NCI-H82 treated with DMSO at 0.1 percent for 48 hours (cell line): ENCODE results near the gene HOXA2.

Experiments
- DNase-seq: peaks from one replicate; lab custom pipeline; 2025; ENCODE audit not compliant: unreplicated experiment; lab: John Stamatoyannopoulos, UW

Gene HOXA2

DNA sequence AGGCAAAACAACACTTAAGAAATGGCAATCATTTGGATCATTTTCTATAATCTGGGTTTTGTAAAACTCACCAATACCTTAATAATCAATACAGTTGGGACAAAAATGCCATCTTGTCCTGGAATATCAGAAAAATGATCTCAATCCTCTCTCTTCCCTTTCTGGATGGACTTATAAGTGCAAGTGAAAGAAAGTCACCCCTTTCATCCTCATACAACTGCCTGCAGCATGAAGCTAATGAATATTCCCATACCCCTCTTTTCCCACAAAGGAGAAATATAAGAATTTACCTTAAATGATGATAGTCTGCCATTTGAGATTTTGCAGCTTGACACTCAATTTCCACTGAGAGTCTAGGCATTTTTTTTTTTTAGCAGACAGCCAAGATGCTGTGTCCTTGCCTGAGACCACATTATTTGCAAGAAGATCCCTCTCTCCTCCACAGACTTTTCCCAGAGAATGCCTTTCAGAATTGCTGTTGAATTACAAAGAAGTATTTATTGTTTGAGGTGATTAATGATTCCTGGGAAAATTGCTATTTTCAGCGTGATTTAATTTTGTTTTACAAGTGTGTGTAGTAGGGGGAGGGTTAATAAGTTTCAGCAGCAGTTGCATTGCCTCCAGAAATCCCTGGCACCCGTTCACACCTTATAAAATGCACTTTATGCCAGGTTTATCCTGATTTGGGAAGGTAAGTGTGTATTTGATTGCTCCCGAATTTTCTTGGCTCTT is 24.3 kb upstream of the HOXA2 start:
- DNase-seq: no peak

DNA sequence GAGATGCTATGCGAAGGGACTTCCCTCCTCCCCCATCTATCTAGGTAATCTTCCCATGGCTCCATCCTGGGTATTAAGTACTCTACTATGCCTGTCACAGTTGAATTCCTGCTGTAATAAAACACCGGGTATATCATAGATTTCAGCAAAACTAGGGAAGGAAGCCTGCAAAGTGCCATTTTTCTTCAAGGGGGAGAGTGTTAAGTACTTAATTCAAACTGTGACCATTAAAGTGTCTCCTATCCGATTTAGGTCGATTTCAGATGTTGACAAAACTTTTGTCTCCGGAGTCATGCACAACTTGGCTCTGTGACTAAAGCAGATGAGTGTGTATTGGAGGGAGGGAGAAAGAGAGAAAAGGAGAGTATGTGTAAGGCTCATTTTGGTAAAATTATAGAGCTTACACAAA is 23.5 kb upstream of the HOXA2 start:
- DNase-seq: no peak

DNA sequence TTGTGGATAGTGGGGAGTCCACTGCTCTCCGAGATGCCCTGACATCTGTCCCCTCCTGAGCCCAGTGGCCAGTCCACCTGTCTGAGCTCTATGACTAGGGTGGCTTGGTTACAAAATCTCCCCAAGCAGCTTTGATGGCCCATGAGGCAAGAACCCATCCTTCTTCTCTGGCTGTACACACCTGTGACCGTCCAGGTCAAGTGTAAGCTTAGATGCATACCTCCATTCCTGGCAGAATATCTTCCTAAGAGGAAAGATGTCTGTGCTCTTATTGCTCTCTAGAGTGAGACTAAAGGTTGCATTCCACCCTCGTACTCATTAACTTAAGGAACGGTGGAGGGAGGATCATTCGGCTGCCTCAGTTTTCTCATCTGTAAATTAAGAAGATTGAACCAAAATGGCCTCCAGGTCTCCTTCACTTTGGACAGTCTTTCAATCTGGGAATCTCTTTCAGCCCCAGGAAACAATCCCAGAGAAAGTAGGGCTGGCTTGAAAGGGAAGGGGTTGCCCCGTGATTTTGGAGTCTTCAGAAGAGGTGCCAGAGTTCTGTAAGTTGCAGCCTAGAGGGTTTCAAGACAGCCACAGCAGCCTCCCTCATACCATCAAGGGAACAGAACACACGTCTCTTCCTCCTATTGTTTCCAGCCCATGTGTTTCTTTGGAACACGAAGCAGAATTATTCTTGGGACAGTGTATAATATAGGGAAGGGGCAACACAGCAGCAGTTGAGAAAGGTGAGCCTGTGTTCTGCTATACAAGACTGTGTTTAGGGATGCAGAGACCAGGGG is 22.6 kb upstream of the HOXA2 start:
- DNase-seq: no peak

DNA sequence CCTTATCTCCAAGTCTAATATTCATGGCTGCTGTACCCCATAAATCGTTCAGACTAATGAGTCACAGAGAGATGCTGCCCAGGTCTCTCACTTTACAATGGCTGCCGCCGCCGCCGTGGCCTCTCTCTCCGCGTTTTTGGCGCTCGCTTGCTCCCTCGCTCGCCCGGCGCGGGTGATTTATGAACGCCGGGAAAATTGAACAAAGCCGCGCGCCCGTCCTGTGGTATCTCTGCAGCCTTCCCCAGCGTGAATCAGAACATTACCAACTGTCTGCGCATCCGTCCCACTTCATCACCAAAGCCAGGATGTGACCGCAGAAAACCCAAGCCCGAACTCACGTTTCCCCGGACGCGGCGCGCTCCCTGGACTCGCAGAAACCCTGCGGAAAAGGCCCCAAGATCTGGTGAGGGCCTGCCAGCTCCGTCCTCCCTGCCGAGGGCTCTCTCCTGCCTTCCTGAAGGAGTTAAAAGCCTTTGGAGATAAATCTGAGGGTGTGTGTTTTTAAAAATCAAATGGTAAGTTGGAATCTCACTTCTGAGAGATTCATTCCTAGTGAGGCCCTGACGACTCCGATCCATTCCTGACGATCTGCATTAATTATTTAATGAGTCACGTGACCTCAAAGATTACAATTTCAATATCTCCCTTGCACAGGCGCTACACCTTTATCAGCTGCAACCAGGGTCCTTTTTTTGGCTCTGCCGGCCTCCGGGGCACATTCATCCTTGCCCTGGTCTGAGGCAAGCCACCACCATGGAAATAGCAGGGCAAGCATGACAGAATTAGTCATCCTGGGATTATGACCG is 21.8 kb upstream of the HOXA2 start:
- DNase-seq: no peak

DNA sequence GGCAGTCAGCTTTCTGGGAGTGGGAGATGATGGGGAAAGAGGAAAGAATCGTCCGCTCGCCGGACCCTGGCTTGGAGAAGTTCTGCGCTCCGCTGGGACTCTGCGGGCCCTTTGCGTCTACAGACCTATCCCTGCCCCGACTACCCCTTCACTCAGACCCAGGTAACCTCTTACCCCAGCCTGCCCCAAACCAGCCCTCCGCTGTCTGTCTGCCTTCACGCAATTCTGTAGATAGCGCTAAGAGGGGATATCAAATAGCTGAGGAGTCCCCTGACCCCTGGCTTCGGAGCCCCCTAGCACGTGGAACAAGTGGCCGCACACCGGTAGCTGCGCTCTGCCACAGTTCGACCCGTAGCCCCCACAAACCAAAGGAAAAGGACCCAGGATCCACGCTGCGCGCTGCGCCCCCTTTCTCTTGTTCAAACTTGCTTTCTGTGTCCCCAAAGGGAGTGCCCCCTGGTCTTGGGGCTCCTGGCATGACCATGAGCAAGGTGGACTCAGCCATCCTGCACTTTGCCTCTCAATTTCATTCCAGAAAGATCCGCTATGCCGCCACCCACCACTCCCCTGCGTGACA is 21.1 kb upstream of the HOXA2 start:
- no peak for DNase-seq

DNA sequence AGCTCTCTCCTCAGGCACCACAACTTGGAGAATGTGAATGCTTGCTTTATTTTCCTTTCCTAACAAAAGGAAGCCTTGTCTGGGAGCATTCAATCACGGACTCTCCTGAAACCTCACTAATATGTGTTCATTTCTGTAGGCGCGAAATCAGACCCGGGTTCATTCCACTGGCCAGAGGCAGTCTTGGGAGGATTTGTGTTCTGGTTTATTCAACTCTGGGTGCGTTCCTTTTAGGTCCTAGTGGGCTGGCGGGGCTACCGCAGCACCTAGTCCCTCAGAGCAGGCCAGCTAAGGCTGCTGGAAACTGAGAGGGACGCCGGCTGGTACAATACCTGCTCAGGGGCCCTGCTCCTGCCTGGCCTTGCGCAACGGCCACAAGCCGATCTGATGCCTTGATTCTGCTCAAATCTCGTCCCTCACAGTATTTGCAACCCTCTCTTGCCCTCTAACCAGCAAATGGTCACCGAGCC is 20.6 kb upstream of the HOXA2 start:
- no peak for DNase-seq

DNA sequence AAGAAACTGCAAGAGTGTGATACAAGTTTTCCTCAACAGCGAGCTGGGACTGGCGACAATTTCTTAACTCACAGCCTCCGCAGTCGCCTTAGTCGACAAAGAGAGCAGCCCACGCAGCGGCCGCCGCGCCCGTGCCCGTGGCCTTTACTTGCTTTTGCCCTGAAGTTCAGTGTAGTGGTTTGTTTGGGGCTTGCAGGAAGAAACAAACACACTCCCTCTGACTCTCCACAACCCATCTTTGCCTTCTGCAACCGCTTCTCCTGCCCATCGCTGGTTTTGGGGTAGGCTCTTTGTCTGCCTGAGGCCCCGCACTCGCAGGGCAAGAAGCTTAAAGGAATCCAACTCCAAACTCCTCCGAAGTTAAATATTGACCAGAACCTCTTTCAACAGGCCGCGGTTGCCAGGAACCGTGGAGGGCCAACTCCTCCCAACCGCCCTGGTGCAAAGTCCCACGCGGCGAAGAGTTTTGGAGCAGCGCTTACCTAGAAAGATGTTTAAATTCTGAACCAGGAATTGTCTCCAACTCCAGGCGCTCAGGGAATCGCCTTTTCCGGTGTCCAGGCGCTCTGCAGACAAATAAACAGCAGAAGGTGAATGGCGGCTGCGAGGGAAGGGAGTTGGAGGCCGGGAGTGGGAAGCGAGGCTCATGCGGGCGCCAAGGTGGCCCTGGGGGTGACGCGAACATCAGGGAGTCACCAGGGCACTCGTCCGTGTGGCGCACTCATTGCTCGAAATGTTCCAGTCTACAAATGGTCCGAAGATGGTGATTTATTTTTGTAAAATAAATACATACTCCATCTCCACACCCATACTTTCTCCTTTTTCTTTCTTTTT is 19.8 kb upstream of the HOXA2 start:
- DNase-seq: no peak

DNA sequence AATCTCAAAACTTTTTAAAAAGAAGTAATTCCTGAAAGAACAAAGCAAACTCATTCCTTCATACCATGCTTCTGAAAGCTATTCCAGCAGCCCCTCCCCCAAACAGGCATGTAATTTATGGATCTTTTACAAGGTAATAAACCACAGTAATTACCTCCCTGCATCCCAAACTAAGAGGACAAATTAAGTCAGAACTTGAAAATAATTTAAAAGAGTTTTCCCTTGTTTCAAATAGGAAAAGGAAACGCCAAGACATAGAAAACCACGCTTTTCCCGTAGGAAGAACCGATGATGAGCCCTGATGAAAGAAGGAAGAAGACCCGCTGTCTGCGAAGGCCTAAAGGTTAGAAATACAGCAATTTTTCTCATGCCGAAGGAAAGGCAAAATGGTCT is 19.2 kb upstream of the HOXA2 start:
- no peak for DNase-seq

DNA sequence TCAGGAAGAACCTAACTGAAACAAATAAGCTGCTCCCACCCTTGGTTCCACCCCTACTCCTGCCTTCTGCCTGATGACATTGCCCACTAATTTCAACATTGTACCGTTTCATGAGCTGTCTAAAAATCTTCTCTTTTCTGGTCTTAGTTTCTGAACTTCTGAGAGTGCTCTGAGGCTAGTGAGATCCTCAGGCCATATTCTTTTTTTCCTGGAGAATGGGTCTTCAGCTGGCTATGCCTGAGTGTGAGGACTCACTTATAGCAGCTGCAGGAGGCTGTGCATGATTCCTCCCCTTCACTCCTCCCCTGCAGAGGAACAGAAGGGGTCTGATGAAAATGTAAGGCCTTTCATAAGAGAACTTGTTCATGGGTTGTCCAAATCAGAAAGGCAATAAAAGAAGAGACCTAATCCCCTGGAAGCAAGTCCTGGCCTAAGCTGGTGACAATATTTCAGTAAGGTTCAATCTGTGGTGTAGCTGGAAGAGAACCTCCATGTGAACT is 17.0 kb upstream of the HOXA2 start:
- no peak for DNase-seq

DNA sequence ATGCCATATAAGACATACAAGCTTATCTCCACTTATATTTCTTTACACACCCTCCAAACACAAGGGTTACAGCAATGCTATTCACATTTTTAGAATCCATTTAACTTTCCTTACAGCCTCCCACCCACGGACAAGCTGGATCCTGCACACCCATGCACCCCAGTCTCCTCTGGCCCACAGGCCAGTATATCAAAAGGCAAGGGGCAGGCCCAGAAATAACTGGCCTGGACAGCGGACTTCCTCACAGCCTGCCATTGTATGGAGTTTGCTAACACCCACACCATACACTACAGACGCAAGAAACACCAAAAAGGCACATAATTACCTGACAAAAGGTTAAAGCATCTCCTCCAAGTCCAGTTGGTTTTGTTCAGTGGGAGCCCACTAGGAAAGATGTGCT is 16.1 kb upstream of the HOXA2 start:
- no peak for DNase-seq

DNA sequence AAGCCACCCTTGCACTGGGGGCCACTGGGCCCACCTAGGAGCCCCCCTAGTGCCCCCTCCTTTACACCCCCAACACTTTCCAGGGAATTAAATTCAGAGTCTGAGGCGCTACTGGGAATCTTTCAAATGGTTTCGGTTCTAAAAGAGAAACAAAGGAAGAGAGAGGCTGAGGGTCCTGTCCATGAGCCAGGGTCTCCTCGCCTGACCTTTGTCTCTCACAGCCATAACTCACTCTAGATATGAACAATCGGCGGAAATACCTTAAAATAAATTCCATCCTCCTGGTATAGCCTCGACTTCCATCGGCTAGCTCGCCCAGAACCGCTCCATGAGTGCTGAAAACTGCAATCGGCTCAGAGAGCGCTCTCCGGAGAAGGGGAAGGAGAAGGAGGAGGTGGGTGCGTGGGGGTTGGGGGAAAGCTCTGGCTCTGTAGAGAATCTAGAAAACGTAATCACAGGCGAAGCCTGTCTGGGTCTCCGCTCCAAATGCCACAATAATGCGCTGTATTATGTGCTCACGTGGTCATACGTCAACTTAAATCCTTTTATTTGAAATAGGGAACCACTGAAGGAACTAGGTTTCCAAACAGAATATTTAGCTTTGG is 15.5 kb upstream of the HOXA2 start:
- DNase-seq: no peak

DNA sequence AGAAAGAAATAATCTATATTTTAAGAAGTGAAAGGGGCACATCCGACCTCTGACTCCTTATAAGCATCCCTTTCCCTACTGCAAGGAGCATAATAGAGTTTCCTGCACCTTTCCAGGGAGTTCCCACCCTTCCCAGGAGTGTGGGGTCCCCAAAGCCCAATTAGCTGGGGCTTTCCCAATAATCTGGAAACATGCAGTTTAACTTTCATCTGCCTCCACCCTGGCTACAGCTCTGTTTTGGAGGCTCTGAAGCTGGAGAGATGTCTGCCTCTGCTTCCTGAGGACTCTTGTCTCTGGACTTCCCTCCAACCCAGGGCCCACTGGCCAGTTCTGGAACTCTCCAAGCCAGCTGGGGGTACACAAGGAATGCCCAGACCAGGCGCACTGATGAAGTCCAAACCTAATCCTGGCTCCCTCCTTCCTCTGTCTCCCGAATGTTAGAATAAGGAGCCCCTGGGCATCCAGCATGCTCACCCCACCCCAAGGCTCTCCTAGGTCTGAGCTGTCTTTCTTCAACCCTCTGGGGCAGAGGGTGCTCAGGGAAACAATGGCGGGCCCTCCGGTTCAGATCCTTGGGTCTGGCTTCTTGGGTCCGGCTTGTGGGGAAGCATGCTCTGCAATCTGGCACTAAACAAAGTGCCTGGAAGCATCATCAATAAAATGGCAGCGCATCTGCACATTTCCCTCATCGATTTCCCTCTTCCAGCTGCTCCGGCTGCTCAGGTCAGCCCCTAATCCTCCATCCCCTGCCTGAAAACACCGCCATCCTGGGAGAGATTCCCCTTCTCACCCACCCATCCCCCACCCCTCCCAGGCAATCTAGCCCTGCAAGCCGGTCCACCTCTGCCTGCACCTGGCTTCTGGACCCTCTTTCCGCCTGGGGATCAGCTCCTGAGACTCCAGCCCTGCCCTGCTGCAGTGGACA is 14.7 kb upstream of the HOXA2 start:
- no peak for DNase-seq

DNA sequence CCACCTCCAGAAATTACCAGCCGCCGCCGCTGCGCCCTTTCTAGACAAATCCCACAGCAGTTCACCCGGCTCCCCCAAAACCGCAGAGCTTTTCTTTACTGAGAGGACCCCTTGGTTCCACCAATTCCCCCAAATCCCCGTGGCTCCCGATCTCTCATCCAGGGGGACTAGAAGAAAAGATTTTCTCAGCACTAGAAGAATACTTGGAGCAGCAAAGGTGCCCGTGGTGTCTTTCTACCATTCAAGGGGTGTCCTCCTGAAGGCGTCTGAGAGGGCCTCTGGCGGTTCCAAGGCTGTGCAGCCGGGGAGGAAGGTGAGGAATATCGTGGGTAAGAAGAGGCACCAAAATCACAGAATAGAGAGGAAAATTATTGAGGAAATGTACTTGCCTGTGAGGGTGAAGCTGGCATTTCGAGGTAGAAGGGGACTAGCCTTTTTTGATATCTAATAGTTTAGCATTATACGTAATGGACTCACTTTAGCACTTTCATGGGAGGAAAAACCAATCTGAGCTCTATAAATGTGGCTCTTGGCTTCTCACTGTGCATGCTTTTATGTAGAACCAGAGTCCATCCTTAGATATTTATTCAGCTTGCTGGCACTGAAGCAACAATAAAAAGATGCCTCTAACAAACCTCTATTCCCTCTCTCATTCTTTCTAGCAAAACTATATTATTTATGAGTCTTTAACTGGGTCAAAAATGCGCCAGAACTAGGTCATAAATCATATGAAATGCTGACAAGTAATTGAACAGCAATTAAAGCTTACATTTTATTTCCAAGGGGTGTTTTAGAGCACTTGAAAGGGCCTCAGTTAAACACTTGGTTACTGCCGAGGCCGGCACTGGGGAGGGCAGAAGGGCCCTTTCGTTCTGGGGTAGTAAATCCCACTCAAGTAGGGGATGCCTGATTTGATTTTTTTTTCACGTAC is 13.8 kb upstream of the HOXA2 start:
- no peak for DNase-seq

DNA sequence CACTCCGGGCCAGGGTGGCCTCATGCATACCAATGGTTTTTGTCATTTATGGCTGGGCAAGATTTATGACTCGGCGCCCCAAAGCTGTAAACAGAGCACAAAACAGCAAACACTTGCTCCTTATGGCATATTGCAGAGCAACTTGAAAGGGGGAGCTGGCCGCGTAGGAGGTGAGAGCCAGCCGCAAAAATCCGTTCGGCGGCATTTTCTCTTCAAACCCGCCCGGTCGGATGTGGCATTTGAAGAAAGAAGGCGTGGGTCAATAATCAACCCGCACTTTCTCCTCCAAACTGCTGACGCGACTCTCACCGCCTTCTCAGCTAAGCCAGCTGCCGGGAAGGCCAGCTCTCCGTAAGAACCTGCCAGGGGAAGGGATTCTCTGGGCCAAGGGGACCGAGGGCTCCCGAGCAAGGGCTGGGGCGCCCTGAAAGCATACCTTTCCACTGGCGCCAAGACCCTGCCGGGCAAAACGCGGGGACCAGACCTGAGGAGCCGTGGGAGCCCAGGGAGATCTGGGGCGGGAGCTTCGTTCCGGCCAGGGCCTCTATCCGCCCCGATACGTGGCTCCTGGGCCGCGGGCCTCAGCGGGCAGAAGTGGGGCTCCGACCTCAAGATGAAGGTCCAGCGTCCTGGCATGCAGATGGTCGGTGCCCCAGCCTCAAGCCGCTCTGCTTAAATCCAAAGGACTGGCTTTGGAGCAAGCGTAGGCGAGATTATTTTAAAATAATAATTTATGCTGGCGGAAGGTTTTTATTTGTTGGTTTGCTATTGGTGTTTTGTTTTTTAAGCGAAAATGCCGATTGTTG is 12.9 kb upstream of the HOXA2 start:
- no peak for DNase-seq

DNA sequence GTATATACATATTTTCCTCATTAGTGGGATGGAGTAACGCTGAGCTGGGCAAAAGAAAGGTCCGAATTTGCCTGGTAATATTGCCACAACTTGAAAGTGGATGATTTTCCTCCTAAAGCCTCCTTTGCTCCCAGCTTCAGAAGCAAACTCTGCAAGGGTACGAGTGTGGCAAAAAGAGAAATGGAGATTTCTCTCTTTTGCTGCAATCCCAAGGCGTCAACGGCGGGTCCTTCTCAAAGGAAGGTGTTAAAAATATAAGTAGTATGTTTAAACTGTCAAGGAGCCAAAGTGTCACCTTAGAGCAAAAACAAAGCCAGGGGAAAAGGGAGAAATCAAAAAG is 12.4 kb upstream of the HOXA2 start:
- DNase-seq: no peak

DNA sequence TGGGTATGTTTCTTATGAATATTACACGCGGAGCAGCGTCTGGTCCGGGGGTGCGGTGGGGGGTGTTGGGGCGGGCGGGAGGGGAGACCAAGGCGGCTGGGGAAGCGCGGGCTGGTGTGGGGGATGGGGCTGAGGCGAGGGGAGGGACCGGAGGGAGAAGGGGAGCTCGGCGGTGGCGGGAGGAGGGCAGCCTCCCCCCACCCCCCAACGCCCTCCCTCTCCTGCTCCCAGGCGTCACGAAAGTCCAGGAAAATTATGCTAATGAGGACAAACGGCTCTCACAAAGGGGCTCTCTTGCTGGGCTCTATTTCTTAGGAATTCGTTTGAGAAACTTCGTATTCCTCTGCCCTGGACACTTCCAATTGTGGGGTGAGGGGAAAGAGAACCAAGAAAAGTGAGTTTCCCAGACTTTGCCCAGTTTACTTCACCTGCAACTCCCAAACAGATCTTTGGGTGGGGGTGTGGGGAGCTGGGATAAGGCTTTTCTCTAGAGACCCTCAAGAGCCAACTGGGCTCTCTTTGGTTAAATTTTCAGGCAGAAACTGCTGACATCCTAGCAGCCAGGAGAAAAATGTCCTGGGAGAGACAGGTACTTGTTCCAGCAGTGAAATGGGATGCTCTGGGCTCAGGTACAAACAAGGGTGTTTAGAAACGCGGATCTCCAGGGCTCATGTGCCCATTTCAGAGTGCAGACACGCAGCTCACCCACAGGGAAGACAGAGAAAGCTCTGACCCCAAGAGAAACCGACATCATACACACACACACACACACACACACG is 11.7 kb upstream of the HOXA2 start:
- DNase-seq: no peak
